ENCODE measurements around the gene BAIAP2L2. TPM values are rescaled to one million over a fixed set of nuclear protein-coding genes. Genes with fewer than 3 reads are reported as not detected.

Gene BAIAP2L2
- total and polyA plus RNA-seq, 2 experiments from 2014 or later, result 3.9 to 5.6 TPM

DNA sequence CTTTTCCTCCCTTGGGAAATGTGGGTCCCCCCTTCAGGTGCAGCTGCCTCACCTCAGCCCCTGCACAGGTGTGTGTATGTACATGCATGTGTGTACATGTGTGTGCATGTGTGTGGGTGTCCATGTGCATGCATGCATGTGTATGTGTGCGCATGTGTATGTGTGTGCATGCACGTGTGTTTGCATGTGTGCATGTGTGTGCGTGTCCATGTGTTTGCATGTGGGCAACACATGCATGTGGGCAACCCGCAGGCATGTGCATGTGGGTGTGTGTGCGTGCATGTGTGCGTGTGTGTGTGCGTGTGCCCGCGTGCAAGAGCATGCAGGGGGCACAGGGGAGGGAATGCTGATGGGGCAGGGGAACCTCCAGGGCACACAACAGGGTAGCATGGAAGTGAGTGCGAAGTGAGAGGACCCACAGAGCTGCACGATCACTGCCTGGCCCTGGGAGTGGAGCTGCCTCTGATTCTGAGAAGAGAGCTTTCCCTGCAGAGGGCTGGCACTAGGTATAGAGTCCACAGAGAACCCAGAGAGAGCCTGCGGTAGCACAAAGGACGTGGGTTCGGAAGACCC, 14.6 kb upstream of the BAIAP2L2 start (continued):
- TF ChIP-seq ZNF462 (CRISPR knock-in tag; IDR thresholded peaks at IDR 0.05) (no peak), ZNF114 (CRISPR knock-in tag; IDR thresholded peaks at IDR 0.05) (no peak), STAT1 (IDR thresholded peaks at IDR 0.05; ENCODE audit: unreplicated experiment) (no peak), POLR2AphosphoS5 (IDR thresholded peaks at IDR 0.05; ENCODE audit: low read depth) (no peak), NANOG (IDR thresholded peaks at IDR 0.05; ENCODE audit: borderline replicate concordance) (no peak), CREB1 (CRISPR knock-in tag; IDR thresholded peaks at IDR 0.05; ENCODE audit: low read depth) (no peak), EZH2 (IDR thresholded peaks at IDR 0.05; ENCODE audit: low read depth, unreplicated experiment) (no peak), ZNF331 (CRISPR knock-in tag; IDR thresholded peaks at IDR 0.05; ENCODE audit: low read depth) (no peak), JUNB (IDR thresholded peaks at IDR 0.05; ENCODE audit: unreplicated experiment) (no peak)
- TF ChIP-seq, protein P1, sequence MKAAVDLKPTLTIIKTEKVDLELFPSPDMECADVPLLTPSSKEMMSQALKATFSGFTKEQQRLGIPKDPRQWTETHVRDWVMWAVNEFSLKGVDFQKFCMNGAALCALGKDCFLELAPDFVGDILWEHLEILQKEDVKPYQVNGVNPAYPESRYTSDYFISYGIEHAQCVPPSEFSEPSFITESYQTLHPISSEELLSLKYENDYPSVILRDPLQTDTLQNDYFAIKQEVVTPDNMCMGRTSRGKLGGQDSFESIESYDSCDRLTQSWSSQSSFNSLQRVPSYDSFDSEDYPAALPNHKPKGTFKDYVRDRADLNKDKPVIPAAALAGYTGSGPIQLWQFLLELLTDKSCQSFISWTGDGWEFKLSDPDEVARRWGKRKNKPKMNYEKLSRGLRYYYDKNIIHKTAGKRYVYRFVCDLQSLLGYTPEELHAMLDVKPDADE (IDR thresholded peaks at IDR 0.05), result no peak
- TF ChIP-seq, protein P2, sequence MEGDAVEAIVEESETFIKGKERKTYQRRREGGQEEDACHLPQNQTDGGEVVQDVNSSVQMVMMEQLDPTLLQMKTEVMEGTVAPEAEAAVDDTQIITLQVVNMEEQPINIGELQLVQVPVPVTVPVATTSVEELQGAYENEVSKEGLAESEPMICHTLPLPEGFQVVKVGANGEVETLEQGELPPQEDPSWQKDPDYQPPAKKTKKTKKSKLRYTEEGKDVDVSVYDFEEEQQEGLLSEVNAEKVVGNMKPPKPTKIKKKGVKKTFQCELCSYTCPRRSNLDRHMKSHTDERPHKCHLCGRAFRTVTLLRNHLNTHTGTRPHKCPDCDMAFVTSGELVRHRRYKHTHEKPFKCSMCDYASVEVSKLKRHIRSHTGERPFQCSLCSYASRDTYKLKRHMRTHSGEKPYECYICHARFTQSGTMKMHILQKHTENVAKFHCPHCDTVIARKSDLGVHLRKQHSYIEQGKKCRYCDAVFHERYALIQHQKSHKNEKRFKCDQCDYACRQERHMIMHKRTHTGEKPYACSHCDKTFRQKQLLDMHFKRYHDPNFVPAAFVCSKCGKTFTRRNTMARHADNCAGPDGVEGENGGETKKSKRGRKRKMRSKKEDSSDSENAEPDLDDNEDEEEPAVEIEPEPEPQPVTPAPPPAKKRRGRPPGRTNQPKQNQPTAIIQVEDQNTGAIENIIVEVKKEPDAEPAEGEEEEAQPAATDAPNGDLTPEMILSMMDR (conservative IDR thresholded peaks at IDR 0.05; ENCODE audit: low read depth in 2 of 2), result no peak
